Mammary epithelial cell (primary cell): Measurements from ENCODE around the gene DMD.

Experiments used
- CTCF ChIP-seq, 2 donors: IDR thresholded peaks in 1 of 2; conservative IDR thresholded peaks in 1 of 2; 2 replicates each; pipeline ENCODE4 v1.5.1; 2011 to 2012; ENCODE audit warnings: inconsistent platforms in 2 of 2, low read length in 2 of 2, mild to moderate bottlenecking in 2 of 2, control low read depth in 1 of 2, low read depth in 1 of 2; ENCODE audit not compliant: insufficient read depth in 1 of 2; ENCODE audit errors: extremely low read depth in 1 of 2
- EZH2 ChIP-seq: IDR thresholded peaks from 2 replicates; pipeline ENCODE4 v1.6.1; 2012; ENCODE audit warnings: low read length, inconsistent platforms, borderline replicate concordance

GRCh38 chrX:32933548-32933947 lies 277.8 kb downstream of the DMD start:
- TF ChIP-seq CTCF (conservative IDR thresholded peaks at IDR 0.05 in 1 of 2, IDR thresholded peaks at IDR 0.05 in 1 of 2; ENCODE audit: extremely low read depth in 1 of 2, insufficient read depth in 1 of 2, low read depth in 1 of 2, low read length in 2 of 2) (no peak), EZH2 (no peak)
